CD4-positive, alpha-beta T cell treated with Interleukin-6 at 100 ng/mL for 8 hours (primary cell): ENCODE data around the gene NQO1.
A peak's percentile ranks its signal among the peaks of the same experiment; 100 is the strongest.
"Not testable (repeated sequence)": the region's sequence is repeated elsewhere in the genome, so short reads cannot be mapped to it uniquely, and the experiment has no call there.

Source experiments
- DNase-seq: peaks from one replicate; pipeline ENCODE4 v3.0.0-alpha.2; 2020; ENCODE audit warnings: mixed read lengths, low spot score

The NQO1 gene

GRCh38 chr16:69741951-69742904 is 15.9 kb upstream of the NQO1 start:
- DNase-seq = no peak

- DNase-seq = no peak
Measured at GRCh38 chr16:69741519-69741918, 15.2 kb upstream of the NQO1 start.

GRCh38 chr16:69732101-69732500 is 5.7 kb upstream of the NQO1 start:
- DNase-seq = no peak

- not testable (repeated sequence) for DNase-seq
Measured at GRCh38 chr16:69731280-69731679, 4.9 kb upstream of the NQO1 start.

DNA sequence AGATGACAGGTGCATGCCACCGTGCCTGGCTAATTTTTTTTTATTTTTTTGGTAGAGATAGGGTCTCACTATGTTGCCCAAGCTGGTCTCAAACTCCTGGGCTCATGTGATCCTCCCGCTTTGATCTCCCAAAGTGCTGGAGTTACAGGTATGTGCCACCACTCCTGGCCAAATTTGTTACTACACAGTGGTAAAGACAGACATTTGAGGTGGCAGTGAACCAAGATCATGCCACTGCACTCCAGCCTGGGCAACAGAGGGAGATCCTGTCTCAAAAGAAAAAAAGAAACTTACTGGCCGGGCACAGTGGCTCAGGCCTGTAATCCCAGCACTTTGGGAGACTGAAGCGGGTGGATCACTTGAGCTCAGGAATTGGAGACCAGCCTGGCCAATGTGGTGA is 2.7 kb upstream of the NQO1 start:
- not testable (repeated sequence) for DNase-seq

GRCh38 chr16:69727916-69728270 is 1.5 kb upstream of the NQO1 start:
- DNase-seq = no peak

DNA sequence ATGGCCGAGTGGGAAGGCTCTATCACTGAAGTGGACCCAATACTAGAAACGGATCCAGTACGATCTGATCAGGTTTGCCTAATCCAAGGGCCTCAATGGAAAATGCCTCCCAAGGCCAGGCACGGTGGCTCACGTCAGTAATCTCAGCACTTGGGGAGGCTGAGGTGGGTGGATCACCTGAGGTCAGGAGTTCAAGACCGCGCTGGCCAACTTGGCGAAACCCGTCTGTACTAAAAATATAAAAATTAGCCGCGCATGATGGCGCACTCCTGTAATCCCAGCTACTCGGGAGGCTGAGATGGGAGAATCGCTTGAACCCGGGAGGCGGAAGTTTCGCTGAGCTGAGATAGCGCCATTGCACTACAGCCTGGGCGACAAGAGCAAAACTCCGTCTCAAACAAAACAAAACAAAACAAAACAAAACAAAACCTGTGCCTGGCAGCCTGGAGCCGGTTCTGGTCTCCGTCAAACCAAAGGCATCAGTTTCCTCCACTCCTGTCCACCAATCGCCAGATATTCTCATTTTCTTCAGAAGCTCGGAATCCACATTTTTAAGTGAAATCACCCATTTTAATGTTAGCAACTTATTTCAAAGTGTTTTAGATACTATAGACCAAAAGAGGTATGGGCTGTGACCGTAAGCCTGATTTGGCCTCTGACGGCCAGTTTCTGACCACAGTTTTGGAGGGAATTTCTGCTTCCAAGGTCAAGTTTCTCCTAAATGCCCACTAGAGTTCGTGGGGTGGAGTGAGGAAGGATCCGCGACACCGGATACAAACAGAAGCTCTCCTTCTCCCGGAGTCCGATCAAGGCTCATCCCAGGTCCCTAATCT is 664 bp downstream of the NQO1 start:
- DNase-seq = no peak

GRCh38 chr16:69724981-69725479 is 1.3 kb downstream of the NQO1 start:
- DNase-seq = no peak

- no peak for DNase-seq
Measured at GRCh38 chr16:69724414-69724873, 1.9 kb downstream of the NQO1 start.

DNA sequence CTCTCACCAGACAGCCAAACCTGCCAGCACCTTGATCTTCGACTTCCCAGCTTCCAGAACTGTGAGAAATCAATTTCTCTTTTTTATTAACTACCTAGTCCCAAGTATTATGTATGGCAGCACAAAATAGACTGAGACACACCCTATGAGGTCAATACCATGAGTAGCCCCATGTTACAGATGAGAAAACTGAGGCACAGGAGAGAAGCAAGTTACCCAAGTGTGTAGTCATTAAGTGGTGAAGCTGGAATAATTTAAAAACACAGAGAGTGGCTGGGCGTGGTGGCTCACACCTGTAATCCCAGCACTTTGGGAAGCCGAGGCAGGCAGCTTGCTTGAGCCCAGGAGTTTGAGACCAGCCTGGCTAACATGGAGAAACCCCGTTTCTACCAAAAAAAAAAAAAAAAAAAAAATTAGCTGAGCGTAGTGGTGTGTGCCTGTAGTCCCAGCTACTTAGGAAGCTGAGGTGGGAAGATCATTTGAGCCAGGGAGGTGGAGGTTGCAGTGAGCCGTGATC is 4.9 kb downstream of the NQO1 start:
- no peak for DNase-seq

DNA sequence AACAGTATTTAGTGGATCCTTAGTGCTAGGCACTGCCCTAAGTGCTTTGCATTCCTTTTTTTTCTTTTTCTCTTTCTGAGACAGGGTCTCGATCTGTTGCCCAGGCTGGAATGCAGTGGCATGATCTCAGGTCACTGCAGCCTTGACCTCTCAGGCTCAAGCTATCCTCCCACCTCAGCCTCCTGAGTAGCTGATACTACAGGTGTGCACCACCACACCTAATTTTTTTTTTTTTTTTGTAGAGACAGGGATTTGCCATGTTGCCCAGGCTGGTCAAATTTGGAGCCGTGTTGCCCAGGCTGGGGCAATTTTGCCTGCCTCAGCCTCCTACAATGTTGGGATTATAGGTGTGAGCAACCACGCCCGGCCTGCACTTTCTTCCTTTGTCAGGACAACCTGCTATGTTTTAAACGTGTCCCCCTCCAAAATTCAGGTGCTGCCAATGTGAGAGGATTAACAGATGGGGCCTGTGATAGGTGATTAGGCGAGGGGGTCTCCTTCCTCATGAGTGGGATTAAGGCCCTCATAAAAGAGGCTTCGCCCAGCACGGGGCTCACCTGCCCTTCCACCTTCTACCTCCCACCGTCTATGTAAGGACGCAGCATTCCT is 5.4 kb downstream of the NQO1 start:
- no peak for DNase-seq

DNA sequence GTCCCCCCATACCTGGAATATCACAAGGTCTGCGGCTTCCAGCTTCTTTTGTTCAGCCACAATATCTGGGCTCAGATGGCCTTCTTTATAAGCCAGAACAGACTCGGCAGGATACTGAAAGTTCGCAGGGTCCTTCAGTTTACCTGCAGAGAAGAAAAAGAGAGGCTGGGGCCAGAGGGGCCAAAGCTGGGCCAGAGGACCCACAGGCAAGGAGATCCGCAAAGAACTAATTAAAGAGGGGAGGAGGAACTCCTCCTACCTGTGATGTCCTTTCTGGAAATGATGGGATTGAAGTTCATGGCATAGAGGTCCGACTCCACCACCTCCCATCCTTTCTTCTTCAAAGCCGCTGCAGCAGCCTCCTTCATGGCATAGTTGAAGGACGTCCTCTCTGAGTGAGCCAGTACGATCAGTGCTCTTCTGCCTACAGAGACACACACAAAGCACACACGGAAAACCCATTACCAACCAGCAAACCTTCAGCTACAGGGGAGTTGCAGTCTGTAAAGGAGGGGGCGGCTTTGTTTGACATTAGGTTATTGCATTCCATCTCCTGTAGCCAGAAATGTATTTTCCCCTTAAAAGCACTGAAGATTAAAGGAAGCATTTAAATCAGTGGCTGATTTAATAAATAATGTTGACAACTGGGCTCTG is 8.1 kb downstream of the NQO1 start:
- no peak for DNase-seq

DNA sequence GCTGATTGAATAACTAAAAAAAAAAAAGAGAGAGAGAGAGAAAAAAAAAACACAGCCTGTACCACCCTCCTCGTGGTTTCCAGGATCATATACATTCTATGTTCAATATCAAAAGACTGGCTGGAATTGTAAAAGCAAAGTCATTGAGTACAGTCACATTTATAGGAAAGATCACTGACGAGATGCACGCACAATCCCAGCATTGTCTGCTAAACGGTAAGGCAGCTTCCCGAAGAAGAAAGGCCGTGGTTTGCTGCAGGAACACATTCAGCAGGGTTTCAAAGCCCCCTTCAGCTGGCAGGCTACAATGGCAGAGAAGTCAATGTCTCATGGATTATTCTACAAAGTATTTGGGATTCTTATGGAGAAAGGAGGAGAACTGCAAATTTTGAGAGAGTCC is 9.3 kb downstream of the NQO1 start:
- DNase-seq = no peak

DNA sequence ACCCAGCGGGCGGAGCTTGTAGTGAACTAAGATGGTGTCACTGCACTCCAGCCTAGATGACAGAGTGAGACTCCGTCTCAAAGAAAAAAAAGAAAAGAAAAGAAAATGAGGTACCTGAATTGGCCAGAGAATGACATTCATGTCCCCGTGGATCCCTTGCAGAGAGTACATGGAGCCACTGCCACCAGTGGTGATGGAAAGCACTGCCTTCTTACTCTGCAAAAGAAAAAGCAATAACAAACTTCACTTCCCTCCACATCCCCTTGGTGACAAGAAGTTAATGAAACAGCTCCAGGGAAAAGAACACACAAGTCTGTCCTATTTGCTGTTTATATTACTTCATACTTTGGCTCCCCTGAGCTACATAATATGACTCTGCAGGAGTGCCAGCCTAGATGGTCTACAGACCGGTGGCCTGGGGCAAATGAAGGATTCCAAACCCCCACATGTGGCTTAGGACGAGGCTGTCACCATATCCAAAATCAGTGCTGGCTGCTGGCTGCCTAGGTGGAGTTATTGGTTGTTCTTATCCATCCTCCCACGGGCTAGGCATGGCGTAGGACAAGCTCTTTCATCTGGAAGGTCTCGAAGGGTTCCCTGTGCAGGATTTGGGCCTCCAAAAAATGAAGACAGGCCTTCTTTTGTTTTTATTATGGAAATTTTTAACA is 13.3 kb downstream of the NQO1 start:
- no peak for DNase-seq

DNA sequence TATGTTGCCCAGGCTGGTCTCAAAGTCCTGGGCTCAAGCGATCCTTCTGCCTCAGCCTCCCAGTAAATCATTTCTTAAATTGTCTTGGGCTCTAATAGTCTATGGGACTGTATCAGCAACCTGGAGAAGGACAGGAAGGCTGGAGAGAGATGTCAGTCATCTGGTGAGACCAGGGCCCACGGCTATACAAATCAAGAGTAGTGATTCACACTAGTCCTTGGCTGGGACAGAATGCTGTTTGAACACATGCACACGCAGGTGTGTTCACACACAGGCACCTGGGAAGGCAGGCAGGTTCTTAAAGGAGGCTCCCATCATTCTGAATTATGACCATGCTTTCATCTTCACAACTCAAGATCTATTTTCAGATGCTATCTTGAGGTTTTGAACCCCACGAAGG is 14.1 kb downstream of the NQO1 start:
- DNase-seq = no peak

GRCh38 chr16:69711115-69711740 is 15.1 kb downstream of the NQO1 start:
- DNase-seq = no peak

- peak; percentile 60 for DNase-seq
Measured at GRCh38 chr16:69709456-69710084, 16.8 kb downstream of the NQO1 start.

GRCh38 chr16:69707920-69708683 is 18.3 kb downstream of the NQO1 start:
- no peak for DNase-seq

- DNase-seq = no peak
Measured at GRCh38 chr16:69706975-69707340, 19.4 kb downstream of the NQO1 start.
